SK-N-SH (cell line): ENCODE data around the gene EXOC7.

Source experiments
- ELF1 ChIP-seq: IDR thresholded peaks from 2 replicates; pipeline ENCODE4 v1.4.0; 2012
- EP300 ChIP-seq, 2 experiments: IDR thresholded peaks; 2 replicates each; pipeline versions ENCODE4 v1.4.0 to v1.6.1; 2012; ENCODE audit warnings: borderline replicate concordance in 1 of 2, low read depth in 1 of 2, low read length in 1 of 2
- EZH2phosphoT487 ChIP-seq: fragments of 200-600 bp; sonication (generic); IDR thresholded peaks from 2 replicates; pipeline ENCODE4 v1.6.1; 2017; ENCODE audit warnings: low read depth, mixed run types, mild to moderate bottlenecking, antibody characterized with exemption, moderate library complexity, borderline replicate concordance
- MEF2A ChIP-seq: IDR thresholded peaks from 2 replicates; pipeline ENCODE4 v1.4.0; 2012; ENCODE audit warnings: low read depth, borderline replicate concordance
- MXI1 ChIP-seq: IDR thresholded peaks from 2 replicates; pipeline ENCODE4 v1.6.1; 2012; ENCODE audit warnings: mild to moderate bottlenecking, low read depth, low read length, improper control_type of control experiment
- POLR2AphosphoS5 ChIP-seq: IDR thresholded peaks from 2 replicates; pipeline ENCODE4 v1.6.1; 2012; ENCODE audit warnings: low read depth, low read length
- RAD21 ChIP-seq: IDR thresholded peaks from 2 replicates; pipeline ENCODE4 v1.6.1; 2012; ENCODE audit warnings: mild to moderate bottlenecking, low read length
- RCOR1 ChIP-seq: fragments of 150-350 bp; IDR thresholded peaks from 2 replicates; pipeline ENCODE4 v1.6.1; 2017; ENCODE audit warnings: antibody characterized with exemption, low read length
- SMC3 ChIP-seq: IDR thresholded peaks from 2 replicates; pipeline ENCODE4 v1.6.1; 2012; ENCODE audit warnings: low read depth, low read length, improper control_type of control experiment
- YY1 ChIP-seq: IDR thresholded peaks from 2 replicates; pipeline ENCODE4 v1.4.0; 2012; ENCODE audit warnings: low read depth, mild to moderate bottlenecking
- TF ChIP-seq, protein P1 (sequence below): fragments of 200-600 bp; sonication (generic); IDR thresholded peaks from 2 replicates; pipeline ENCODE4 v1.6.1; 2017; ENCODE audit warnings: antibody characterized with exemption, mild to moderate bottlenecking, moderate library complexity
- TF ChIP-seq, protein P2 (sequence below): IDR thresholded peaks from 2 replicates; pipeline ENCODE4 v1.6.1; 2012; ENCODE audit warnings: mild to moderate bottlenecking, low read depth, low read length, moderate library complexity
- TF ChIP-seq, protein P3 (sequence below): IDR thresholded peaks from 2 replicates; pipeline ENCODE4 v1.4.0; 2012; ENCODE audit warnings: low read depth
- TF ChIP-seq, protein P4 (sequence below): IDR thresholded peaks from 2 replicates; pipeline ENCODE4 v1.4.0; 2012; ENCODE audit warnings: low read depth, borderline replicate concordance

DNA sequence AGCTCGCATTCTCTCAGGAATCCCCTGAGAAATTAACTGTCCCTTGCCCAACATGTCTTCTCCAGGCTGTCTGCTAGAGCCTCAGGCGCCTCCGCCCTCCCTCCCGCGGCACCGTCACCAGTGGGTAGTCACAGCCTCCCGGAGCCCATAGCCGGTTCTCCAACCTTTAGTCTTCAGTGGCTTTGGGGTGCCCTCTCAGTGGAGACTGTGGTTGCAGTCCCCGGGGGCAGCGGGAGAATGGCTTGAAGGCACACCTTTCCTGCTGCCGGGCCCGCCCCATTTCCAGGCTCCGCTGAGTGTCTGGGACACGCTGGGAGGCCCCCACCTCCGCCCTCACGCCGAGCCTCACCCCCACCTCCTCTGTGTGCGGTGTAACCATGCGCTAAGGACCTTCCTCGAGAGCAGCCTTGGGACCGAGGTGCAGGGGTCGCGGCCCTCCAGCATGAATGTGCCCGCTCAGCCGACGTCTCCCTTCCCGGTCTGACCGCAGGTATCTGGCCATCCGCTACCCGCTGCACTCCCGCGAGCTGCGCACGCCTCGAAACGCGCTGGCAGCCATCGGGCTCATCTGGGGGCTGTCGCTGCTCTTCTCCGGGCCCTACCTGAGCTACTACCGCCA lies 27.3 kb downstream of the EXOC7 start:
- TF ChIP-seq, protein P1, sequence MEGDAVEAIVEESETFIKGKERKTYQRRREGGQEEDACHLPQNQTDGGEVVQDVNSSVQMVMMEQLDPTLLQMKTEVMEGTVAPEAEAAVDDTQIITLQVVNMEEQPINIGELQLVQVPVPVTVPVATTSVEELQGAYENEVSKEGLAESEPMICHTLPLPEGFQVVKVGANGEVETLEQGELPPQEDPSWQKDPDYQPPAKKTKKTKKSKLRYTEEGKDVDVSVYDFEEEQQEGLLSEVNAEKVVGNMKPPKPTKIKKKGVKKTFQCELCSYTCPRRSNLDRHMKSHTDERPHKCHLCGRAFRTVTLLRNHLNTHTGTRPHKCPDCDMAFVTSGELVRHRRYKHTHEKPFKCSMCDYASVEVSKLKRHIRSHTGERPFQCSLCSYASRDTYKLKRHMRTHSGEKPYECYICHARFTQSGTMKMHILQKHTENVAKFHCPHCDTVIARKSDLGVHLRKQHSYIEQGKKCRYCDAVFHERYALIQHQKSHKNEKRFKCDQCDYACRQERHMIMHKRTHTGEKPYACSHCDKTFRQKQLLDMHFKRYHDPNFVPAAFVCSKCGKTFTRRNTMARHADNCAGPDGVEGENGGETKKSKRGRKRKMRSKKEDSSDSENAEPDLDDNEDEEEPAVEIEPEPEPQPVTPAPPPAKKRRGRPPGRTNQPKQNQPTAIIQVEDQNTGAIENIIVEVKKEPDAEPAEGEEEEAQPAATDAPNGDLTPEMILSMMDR = no peak
- 0 out of 2 replicates have a peak, but pooled peaks have one; percentile 20 for TF ChIP-seq EZH2phosphoT487
- TF ChIP-seq POLR2AphosphoS5 = no peak
- no peak for TF ChIP-seq RAD21
- TF ChIP-seq SMC3 = no peak
- TF ChIP-seq, protein P2, sequence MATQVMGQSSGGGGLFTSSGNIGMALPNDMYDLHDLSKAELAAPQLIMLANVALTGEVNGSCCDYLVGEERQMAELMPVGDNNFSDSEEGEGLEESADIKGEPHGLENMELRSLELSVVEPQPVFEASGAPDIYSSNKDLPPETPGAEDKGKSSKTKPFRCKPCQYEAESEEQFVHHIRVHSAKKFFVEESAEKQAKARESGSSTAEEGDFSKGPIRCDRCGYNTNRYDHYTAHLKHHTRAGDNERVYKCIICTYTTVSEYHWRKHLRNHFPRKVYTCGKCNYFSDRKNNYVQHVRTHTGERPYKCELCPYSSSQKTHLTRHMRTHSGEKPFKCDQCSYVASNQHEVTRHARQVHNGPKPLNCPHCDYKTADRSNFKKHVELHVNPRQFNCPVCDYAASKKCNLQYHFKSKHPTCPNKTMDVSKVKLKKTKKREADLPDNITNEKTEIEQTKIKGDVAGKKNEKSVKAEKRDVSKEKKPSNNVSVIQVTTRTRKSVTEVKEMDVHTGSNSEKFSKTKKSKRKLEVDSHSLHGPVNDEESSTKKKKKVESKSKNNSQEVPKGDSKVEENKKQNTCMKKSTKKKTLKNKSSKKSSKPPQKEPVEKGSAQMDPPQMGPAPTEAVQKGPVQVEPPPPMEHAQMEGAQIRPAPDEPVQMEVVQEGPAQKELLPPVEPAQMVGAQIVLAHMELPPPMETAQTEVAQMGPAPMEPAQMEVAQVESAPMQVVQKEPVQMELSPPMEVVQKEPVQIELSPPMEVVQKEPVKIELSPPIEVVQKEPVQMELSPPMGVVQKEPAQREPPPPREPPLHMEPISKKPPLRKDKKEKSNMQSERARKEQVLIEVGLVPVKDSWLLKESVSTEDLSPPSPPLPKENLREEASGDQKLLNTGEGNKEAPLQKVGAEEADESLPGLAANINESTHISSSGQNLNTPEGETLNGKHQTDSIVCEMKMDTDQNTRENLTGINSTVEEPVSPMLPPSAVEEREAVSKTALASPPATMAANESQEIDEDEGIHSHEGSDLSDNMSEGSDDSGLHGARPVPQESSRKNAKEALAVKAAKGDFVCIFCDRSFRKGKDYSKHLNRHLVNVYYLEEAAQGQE = no peak
- no peak for TF ChIP-seq EP300 (IDR thresholded peaks at IDR 0.05; ENCODE audit: borderline replicate concordance in 1 of 2, low read depth in 1 of 2, low read length in 1 of 2)
- no peak for TF ChIP-seq ELF1
- no peak for TF ChIP-seq RCOR1
- no peak for TF ChIP-seq MEF2A
- TF ChIP-seq, protein P3, sequence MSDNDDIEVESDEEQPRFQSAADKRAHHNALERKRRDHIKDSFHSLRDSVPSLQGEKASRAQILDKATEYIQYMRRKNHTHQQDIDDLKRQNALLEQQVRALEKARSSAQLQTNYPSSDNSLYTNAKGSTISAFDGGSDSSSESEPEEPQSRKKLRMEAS = no peak
- TF ChIP-seq MXI1 = no peak
- no peak for TF ChIP-seq YY1
- TF ChIP-seq, protein P4, sequence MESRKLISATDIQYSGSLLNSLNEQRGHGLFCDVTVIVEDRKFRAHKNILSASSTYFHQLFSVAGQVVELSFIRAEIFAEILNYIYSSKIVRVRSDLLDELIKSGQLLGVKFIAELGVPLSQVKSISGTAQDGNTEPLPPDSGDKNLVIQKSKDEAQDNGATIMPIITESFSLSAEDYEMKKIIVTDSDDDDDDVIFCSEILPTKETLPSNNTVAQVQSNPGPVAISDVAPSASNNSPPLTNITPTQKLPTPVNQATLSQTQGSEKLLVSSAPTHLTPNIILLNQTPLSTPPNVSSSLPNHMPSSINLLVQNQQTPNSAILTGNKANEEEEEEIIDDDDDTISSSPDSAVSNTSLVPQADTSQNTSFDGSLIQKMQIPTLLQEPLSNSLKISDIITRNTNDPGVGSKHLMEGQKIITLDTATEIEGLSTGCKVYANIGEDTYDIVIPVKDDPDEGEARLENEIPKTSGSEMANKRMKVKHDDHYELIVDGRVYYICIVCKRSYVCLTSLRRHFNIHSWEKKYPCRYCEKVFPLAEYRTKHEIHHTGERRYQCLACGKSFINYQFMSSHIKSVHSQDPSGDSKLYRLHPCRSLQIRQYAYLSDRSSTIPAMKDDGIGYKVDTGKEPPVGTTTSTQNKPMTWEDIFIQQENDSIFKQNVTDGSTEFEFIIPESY = no peak
